ENCODE results near the gene GIGYF1.

DNA sequence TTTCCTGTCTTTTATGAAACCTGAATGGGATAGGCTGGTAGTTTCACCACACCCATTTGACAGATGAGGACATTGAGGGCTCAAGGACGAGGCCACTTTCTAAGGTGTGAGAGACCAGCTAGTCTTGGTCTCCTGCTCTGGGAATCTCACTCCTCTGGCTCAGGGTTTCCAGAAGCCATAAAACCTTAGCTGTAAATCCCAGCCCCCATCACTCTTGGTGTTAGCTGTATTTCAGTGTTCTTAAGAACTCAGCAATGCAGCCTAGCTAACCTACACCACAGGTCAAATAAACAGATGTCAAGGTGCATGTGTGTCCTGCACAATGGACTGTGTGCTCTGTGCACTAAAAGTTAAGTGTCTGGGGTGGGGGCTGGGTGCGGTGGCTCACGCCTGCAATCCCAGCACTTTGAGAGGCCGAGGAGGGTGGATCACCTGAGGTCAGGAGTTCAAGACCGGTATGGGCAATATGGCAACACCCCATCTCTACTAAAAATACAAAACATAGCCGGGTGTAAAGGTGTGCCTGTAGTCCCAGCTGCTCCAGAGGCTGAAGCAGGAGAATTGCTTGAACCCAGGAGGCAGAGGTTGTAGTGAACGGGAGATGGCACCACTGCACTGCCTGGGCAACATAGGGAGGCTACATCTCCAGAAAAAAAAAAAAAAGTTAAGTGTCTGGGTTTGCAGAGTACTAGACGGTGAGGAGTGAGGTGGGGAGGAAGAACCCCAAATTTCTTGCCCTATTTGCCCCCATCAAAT lies 25.7 kb upstream of the GIGYF1 start:
- TF ChIP-seq, protein P1, sequence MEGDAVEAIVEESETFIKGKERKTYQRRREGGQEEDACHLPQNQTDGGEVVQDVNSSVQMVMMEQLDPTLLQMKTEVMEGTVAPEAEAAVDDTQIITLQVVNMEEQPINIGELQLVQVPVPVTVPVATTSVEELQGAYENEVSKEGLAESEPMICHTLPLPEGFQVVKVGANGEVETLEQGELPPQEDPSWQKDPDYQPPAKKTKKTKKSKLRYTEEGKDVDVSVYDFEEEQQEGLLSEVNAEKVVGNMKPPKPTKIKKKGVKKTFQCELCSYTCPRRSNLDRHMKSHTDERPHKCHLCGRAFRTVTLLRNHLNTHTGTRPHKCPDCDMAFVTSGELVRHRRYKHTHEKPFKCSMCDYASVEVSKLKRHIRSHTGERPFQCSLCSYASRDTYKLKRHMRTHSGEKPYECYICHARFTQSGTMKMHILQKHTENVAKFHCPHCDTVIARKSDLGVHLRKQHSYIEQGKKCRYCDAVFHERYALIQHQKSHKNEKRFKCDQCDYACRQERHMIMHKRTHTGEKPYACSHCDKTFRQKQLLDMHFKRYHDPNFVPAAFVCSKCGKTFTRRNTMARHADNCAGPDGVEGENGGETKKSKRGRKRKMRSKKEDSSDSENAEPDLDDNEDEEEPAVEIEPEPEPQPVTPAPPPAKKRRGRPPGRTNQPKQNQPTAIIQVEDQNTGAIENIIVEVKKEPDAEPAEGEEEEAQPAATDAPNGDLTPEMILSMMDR (conservative IDR thresholded peaks at IDR 0.05 in 1 of 2, IDR thresholded peaks at IDR 0.05 in 1 of 2; ENCODE audit: extremely low read depth in 1 of 2, insufficient read depth in 1 of 2, low read depth in 1 of 2, low read length in 2 of 2): peak; percentile 32 to 76
- no peak for TF ChIP-seq EZH2 (IDR thresholded peaks at IDR 0.05; ENCODE audit: borderline replicate concordance, low read length)

Data from mammary epithelial cell (primary cell).